HCT116 (cell line): ENCODE measurements around the gene SNRNP27. TPM values are rescaled to one million over a fixed set of nuclear protein-coding genes. Genes with fewer than 3 reads are reported as not detected.

Experiments
- ATAC-seq: fragments of 200-7000 bp; cut with Tn5 transposase; 2 replicates; pipeline ENCODE4 v1.9.1; 2020; ENCODE audit warnings: mild to moderate bottlenecking, moderate library complexity
- BruUV-seq: library from RNA; stranded (reverse); fragments of 400-500 nt; replicated peaks from 2 replicates; lab custom pipeline; 2021; lab: Mats Ljungman, UMichigan
- CTCF ChIA-PET: fragments of 300-600 bp; sonication (Branson Sonifier 250); formaldehyde crosslinking; loops from one replicate; lab custom pipeline; 2021; ENCODE audit warnings: antibody characterized with exemption; lab: Charles Lee
- POLR2A ChIA-PET: fragments of 300-600, 350-600 bp; sonication (Branson Sonifier 250); formaldehyde crosslinking; loops from one replicate; lab custom pipeline; 2021; ENCODE audit warnings: antibody characterized with exemption; lab: Charles Lee
- RAD21 ChIA-PET, 2 experiments: fragments of 300-600 bp; sonication (Branson Sonifier 250); formaldehyde crosslinking; loops; one replicate each; lab custom pipeline; 2023; ENCODE audit warnings: low total read pairs in 2 of 2; ENCODE audit not compliant: uncharacterized antibody in 2 of 2, unreplicated experiment in 2 of 2, low non-redundant PET in 1 of 2; lab: Charles Lee
- DNase-seq: peaks from one replicate; pipeline ENCODE4 v3.0.0-alpha.2; 2010; ENCODE audit warnings: low read depth, low spot score
- H2AFZ ChIP-seq: fragments of 200-600 bp; shearing (Covaris generic), sonication (generic); 2 replicates; pipeline ENCODE4 v1.6.1; 2017; ENCODE audit warnings: low read depth, mixed run types, mixed read lengths, antibody characterized with exemption, low read length; ENCODE audit not compliant: poor library complexity, severe bottlenecking
- H3K27ac ChIP-seq: 2 replicates; pipeline ENCODE4 v1.5.1; 2012; ENCODE audit warnings: low read depth, low read length
- H3K27me3 ChIP-seq: fragments of 200-600 bp; sonication (generic); 2 replicates; pipeline ENCODE4 v1.6.1; 2016; ENCODE audit warnings: mixed run types, low read length, mixed read lengths; ENCODE audit not compliant: insufficient read depth
- H3K36me3 ChIP-seq, 2 experiments: fragments of 200-500 bp in 1 of 2; fragments of 200-600 bp in 1 of 2; sonication (Bioruptor generic) in 1 of 2; sonication (generic) in 1 of 2; 2 replicates each; pipeline versions ENCODE4 v1.5.1 to v1.6.1; 2014 to 2016; ENCODE audit warnings: low read length in 2 of 2, inconsistent platforms in 1 of 2, mixed read lengths in 1 of 2, mixed run types in 1 of 2; ENCODE audit not compliant: insufficient read depth in 2 of 2, control insufficient read depth in 1 of 2
- H3K4me1 ChIP-seq, 2 experiments: fragments of 200-600 bp in 1 of 2; sonication (generic) in 1 of 2; 2 replicates each; pipeline versions ENCODE4 v1.5.1 to v1.6.1; 2012 to 2017; ENCODE audit warnings: low read length in 2 of 2, inconsistent platforms in 1 of 2, mild to moderate bottlenecking in 1 of 2, mixed read lengths in 1 of 2, mixed run types in 1 of 2, moderate library complexity in 1 of 2; ENCODE audit not compliant: insufficient read depth in 2 of 2, control insufficient read depth in 1 of 2
- H3K4me2 ChIP-seq: fragments of 200-600 bp; sonication (generic); 2 replicates; pipeline ENCODE4 v1.6.1; 2017; ENCODE audit warnings: mixed run types, low read length, mixed read lengths
- H3K4me3 ChIP-seq, 2 experiments: fragments of 200-600 bp in 1 of 2; sonication (generic) in 1 of 2; replicated peaks in 1 of 2; 2 replicates each; pipeline ENCODE4 v1.5.1; 2011 to 2016; ENCODE audit warnings: low read length in 2 of 2, control low read depth in 1 of 2, low read depth in 1 of 2, mild to moderate bottlenecking in 1 of 2, mixed read lengths in 1 of 2, mixed run types in 1 of 2
- H3K79me2 ChIP-seq: fragments of 200-600 bp; sonication (generic); 2 replicates; pipeline ENCODE4 v1.6.1; 2017; ENCODE audit warnings: mild to moderate bottlenecking, mixed run types, low read length, moderate library complexity, mixed read lengths; ENCODE audit not compliant: insufficient read depth
- H3K9ac ChIP-seq: fragments of 200-600 bp; sonication (generic); 2 replicates; pipeline ENCODE4 v1.6.1; 2016; ENCODE audit warnings: low read length, mixed read lengths
- H3K9me2 ChIP-seq: fragments of 200-600 bp; sonication (generic), shearing (Covaris generic); 2 replicates; pipeline ENCODE4 v1.6.1; 2017; ENCODE audit warnings: mixed run types, mild to moderate bottlenecking, moderate library complexity; ENCODE audit not compliant: insufficient read depth
- H3K9me3 ChIP-seq, 2 experiments: fragments of 200-500 bp in 1 of 2; fragments of 200-600 bp in 1 of 2; sonication (Bioruptor generic) in 1 of 2; sonication (generic) in 1 of 2; 2 replicates each; pipeline ENCODE4 v1.6.1; 2014 to 2017; ENCODE audit warnings: low read length in 2 of 2, mixed read lengths in 2 of 2, inconsistent platforms in 1 of 2, low read depth in 1 of 2, mild to moderate bottlenecking in 1 of 2, mixed run types in 1 of 2, moderate library complexity in 1 of 2; ENCODE audit not compliant: control insufficient read depth in 1 of 2, insufficient read depth in 1 of 2
- H4K20me1 ChIP-seq: fragments of 200-600 bp; sonication (generic), shearing (Covaris generic); 2 replicates; pipeline ENCODE4 v1.6.1; 2017; ENCODE audit warnings: mixed run types, mild to moderate bottlenecking, moderate library complexity; ENCODE audit not compliant: insufficient read depth
- CBX3 ChIP-seq: IDR thresholded peaks from 2 replicates; pipeline ENCODE4 v1.6.1; 2012; ENCODE audit warnings: low read depth
- CTCF ChIP-seq, 3 experiments: fragments of 200-600 bp in 1 of 3; sonication (generic) in 1 of 3; IDR thresholded peaks in 2 of 3; conservative IDR thresholded peaks in 1 of 3; 2 replicates each; pipeline ENCODE4 v1.5.1; 2012 to 2017; ENCODE audit warnings: low read depth in 2 of 3, low read length in 2 of 3, antibody characterized with exemption in 1 of 3, borderline replicate concordance in 1 of 3, control low read depth in 1 of 3, mild to moderate bottlenecking in 1 of 3, mixed read lengths in 1 of 3, mixed run types in 1 of 3, moderate library complexity in 1 of 3; ENCODE audit not compliant: insufficient read depth in 1 of 3
- EGR1 ChIP-seq: IDR thresholded peaks from 2 replicates; pipeline ENCODE4 v1.6.1; 2012; ENCODE audit warnings: low read depth
- ELF1 ChIP-seq: IDR thresholded peaks from 2 replicates; pipeline ENCODE4 v1.6.1; 2012; ENCODE audit warnings: low read depth, borderline replicate concordance
- FOSL1 ChIP-seq: IDR thresholded peaks from 2 replicates; pipeline ENCODE4 v1.6.1; 2012; ENCODE audit warnings: low read depth
- RAD21 ChIP-seq: IDR thresholded peaks from 2 replicates; pipeline ENCODE4 v1.6.1; 2012; ENCODE audit warnings: low read depth, mild to moderate bottlenecking
- SIN3A ChIP-seq: IDR thresholded peaks from 2 replicates; pipeline ENCODE4 v1.6.1; 2012; ENCODE audit warnings: low read depth
- SP1 ChIP-seq: IDR thresholded peaks from 2 replicates; pipeline ENCODE4 v1.6.1; 2012; ENCODE audit warnings: low read depth
- TCF7L2 ChIP-seq: IDR thresholded peaks from 2 replicates; pipeline ENCODE4 v1.7.0; 2011; ENCODE audit warnings: borderline replicate concordance, inconsistent platforms; ENCODE audit not compliant: insufficient read depth, insufficient read length; ENCODE audit errors: extremely low read depth
- YY1 ChIP-seq: IDR thresholded peaks from 2 replicates; pipeline ENCODE4 v1.6.1; 2011; ENCODE audit warnings: low read length, low read depth, moderate library complexity, mild to moderate bottlenecking; ENCODE audit not compliant: insufficient replicate concordance; ENCODE audit errors: extremely low read depth
- ZNF274 ChIP-seq: fragments of 200-500 bp; sonication (Bioruptor generic); IDR thresholded peaks from 2 replicates; pipeline ENCODE4 v1.6.1; 2014; ENCODE audit warnings: mild to moderate bottlenecking, low read depth, low read length, inconsistent platforms
- intact Hi-C: fragments of 100-400 bp; cut with micrococcal nuclease; formaldehyde crosslinking; loops from 2 replicates; pipeline ENCODE4 v1.10.0; 2022
- total RNA-seq: library from RNA; stranded (reverse); gene quantifications from one replicate; pipeline ENCODE4 v1.2.1, GENCODE V29; 2021; ENCODE audit not compliant: unreplicated experiment

Gene SNRNP27
- total RNA-seq, 1 experiment from 2014 or later = 44.4 TPM

GRCh38 chr2:69947325-69947931 is 53.7 kb downstream of the SNRNP27 start (continued):
- TF ChIP-seq CTCF (IDR thresholded peaks at IDR 0.05 in 2 of 3, conservative IDR thresholded peaks at IDR 0.05 in 1 of 3; ENCODE audit: borderline replicate concordance in 1 of 3, insufficient read depth in 1 of 3, low read depth in 2 of 3, low read length in 2 of 3) (no peak), SP1 (peak; percentile 74), CBX3 (peak; percentile 33; the same call in 1 of the 2 replicates)

GRCh38 chr2:69948032-69948962 is 54.5 kb downstream of the SNRNP27 start:
- Histone ChIP-seq H3K27me3 (no peaks in the 10 kb centered on the region), H3K9me3 (no peaks in the 10 kb centered on the region)
- RAD21 ChIA-PET = no interaction called here
- no peak for TF ChIP-seq CTCF (IDR thresholded peaks at IDR 0.05 in 2 of 3, conservative IDR thresholded peaks at IDR 0.05 in 1 of 3; ENCODE audit: borderline replicate concordance in 1 of 3, insufficient read depth in 1 of 3, low read depth in 2 of 3, low read length in 2 of 3)
- no peak for TF ChIP-seq ELF1
- TF ChIP-seq SP1 = no peak
- no peak for TF ChIP-seq FOSL1
- TF ChIP-seq YY1 = no peak
- TF ChIP-seq ZNF274 = no peak
- TF ChIP-seq TCF7L2 = no peak
- TF ChIP-seq SIN3A = no peak
- TF ChIP-seq CBX3 = no peak
- TF ChIP-seq RAD21 = no peak
- no peak for TF ChIP-seq EGR1
- TF ChIP-seq, all 23 proteins: peak for 0
- BruUV-seq = no TSS peak
- no peaks in the 10 kb centered on the region for H3K79me2 ChIP-seq
- DNase-seq (no peak), ATAC-seq (no peak)
- ChIA-PET CTCF (interaction anchor here (1.3 kb wide), 1 partner anchor 224 kb away, joined by 4 read pairs; no protein-coding TSS in a partner anchor), POLR2A (no interaction called here)
- intact Hi-C loops = no loop called here
- H3K4me3 ChIP-seq = no peak overlapping the region
- peak overlapping the region; percentile 68 for H3K4me2 ChIP-seq
- H2AFZ ChIP-seq = no peak overlapping the region
- no peaks in the 10 kb centered on the region for H4K20me1 ChIP-seq
- peaks cover 19 to 28% of the 10 kb centered on the region in 2 experiments for H3K4me1 ChIP-seq
- H3K36me3 ChIP-seq = no peaks in the 10 kb centered on the region
- no peaks in the 10 kb centered on the region for H3K9me2 ChIP-seq
- no peak overlapping the region for H3K9ac ChIP-seq
- no peak overlapping the region for H3K27ac ChIP-seq
